GM19467 (cell line): ENCODE results near the gene OMD.

Experiments used
- ATAC-seq: cut with Tn5 transposase; IDR thresholded peaks from one replicate; pipeline ENCODE4 v1.9.1; 2021; ENCODE audit warnings: mild to moderate bottlenecking, moderate library complexity; ENCODE audit not compliant: unreplicated experiment

Gene OMD, protein sequence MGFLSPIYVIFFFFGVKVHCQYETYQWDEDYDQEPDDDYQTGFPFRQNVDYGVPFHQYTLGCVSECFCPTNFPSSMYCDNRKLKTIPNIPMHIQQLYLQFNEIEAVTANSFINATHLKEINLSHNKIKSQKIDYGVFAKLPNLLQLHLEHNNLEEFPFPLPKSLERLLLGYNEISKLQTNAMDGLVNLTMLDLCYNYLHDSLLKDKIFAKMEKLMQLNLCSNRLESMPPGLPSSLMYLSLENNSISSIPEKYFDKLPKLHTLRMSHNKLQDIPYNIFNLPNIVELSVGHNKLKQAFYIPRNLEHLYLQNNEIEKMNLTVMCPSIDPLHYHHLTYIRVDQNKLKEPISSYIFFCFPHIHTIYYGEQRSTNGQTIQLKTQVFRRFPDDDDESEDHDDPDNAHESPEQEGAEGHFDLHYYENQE

DNA sequence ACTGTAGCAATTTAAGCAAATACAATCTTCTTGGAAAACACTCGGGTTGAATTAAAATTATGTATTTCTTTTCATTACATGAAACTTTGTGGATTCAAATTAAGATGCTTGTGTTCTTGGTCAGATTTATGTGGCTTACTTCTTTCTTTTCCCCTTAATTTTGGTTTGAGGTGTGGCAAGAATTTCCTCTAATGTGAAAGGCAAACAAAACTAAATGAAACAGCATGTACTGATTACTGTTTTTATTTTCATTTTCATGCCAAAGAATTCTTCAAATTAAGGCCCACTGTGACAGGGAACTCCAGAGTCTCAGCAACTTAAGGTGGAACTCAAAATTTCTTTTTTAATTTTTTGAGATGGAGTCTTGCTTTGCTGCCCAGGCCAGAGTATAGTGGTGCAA lies at the start of gene OMD:
Gene OMD, minus strand, starts transcription at position 132 of the 400 bp plus-strand sequence. CDS start 6,913 bp downstream, outside the sequence.
- ATAC-seq = no peak

DNA sequence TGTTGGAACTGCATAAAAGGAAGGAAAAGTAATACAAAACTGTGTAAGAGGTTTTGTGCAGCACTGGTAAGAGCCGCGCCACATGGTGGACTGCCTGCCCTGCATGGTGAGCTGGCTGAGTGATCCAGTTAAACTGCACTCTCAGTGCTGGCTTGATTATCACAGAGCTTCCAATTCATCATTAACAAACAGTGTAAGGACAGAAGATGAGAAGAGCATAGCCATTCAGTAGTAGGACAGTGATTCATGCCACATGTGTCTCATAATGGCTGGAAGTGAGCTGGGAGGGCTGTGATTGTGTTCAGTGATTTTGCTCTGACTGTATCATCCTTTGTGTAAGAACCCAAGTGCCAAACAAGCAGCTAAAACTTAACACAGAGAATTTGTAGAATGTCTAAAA lies 43.9 kb upstream of the OMD start:
- ATAC-seq = no peak

DNA sequence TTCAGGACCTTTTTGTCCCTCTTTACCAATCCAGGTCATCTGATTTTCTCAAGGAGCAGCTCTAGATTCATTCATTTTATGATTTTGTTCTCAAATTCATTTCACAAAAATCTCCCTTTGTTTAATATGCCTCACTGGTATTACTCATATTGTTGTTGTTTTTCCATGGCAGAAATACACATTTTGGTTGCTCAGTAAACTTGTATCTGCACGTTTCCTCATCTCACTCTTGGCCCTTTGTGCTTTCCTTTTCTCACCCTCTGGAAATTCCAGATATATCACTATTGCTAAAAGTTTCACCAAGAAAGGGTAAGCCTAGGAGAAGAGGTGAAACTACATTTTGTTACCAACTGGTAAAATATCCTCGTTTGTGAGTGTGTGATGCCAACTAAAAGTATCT lies 43.2 kb upstream of the OMD start:
- no peak for ATAC-seq

DNA sequence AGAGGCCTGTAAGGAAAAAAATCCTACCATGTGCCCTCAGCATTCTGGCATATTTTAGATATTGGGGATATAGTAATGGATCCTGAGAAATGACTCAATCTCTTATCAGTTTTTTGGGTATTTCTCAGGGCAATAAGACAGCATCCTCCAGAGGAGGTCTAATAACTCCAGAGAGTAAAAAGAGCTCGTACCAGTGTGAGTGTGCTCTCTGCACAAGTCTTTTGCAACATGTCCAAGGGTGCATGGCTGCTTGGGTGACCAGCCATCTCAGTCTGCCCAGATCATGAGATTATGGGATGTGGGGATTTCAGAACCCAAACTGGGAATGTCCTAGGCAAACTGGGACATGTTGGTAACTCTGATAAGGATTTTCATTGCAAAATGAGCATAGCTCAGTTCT lies 42.8 kb upstream of the OMD start:
- no peak for ATAC-seq

DNA sequence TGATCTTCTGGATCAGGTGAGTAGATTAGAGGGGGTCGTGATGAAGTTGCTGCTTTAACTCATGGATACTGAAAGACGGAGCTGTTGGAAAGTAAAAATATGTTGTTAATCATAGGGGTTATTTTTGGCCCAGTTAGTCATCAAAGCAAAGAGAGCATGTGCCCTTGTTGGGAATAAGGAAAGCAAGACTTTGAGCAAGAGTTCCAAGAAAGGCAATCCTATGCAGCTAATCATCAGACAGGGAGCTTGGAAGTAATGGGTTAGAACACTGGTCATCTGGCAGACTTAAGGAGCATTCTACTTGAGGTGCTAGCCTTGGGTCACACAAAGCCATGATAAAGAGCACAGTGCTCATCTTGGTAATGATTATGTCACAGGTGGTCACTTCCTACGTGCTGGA lies 39.7 kb upstream of the OMD start:
- no peak for ATAC-seq

DNA sequence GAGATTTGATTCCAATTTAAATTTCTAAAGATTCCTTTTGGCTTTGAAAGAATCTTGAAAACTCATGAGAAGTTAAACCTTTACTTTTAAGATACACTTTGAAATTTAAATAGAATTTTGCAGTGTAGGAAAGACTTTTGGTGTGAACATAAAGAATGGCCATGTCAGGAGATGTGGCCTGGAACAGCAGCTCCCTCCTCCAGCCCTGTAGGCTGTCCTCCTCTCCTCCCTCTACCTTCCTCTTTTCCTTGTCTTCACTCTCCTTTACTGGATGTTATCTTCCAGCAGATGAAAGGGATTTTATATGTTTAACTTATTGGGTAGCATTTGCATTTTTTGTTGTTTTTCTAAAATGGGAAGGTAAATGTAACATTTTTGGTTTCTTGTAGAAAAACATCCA lies 39.1 kb upstream of the OMD start:
- no peak for ATAC-seq

DNA sequence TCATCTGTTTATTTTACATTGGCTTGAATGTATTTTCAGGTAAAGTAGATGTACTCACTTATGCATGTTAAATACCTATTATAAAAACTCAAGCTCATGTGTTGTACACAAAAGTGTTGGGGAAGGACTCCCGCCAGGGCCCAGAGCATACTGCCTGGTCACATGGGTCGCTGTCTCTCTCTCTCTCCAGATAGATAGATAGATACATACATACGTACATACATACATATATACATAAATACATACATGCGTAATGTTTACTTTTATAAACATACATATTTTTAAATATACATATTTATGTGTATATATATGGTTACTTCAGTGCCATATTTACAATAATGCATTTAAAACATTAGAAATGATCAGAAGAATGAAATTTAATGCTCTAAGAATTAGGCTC lies 33.3 kb upstream of the OMD start:
- no peak for ATAC-seq

DNA sequence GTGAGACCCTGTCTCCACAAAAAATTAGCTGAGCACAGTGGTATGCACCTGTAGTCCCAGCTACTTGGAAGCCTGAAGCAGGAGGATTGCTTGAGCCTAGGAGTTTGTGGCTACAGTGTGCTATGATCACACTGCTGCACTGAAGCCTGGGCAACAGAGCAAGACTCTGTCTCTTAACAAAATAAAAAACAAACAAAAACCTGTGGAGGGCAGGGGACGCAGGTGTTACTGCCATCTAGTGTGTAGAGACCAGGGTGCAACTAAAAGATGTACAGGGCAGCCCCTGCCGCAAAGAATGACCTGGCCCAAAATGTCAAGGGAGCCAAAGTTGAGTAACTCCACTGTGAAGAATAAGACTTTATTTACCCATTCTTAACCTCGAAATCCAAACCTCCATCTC lies 30.9 kb upstream of the OMD start:
- ATAC-seq = no peak

DNA sequence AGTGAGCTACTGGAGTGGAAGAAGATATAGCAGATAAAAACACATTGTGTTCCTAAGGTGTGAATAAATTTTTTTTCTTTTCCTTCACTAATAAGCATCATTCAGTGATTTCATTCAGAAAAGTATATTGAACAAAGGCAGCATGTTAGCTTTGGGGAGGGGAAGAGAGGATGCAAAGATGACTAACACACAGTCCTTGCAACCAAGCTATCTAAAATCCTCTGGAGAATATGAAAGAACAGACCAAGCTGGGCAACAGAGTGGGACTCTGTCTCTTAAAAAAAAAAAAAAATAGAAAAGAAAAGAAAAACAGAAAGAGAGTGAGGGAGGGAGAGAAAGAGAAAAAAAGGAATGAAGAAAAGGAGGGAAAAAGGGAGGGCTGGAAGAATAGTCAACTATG lies 22.3 kb upstream of the OMD start:
- no peak for ATAC-seq

DNA sequence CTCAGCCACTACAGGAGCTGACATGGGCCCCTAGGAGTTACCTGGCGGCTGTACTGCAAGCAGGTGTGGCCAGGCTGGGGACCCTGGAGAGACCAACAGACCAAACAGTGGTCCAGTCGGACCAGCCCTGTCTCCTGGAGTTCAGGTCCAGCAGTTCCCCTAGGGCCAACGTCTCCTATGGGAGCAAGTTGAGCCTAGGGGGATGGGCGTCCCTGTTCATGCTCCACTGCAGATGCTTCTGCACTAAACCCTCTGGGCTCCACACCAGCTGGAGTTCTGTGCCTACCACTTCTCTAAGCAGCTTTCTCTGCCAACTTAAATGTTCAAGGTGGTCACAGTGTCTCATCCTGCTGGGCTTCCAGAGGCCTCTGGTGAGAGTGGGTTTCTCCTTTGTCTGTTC lies 20.6 kb upstream of the OMD start:
- no peak for ATAC-seq

- ATAC-seq = no peak
These were observed 16.4 kb upstream of the OMD start for GRCh38 chr9:92440751-92441046.

- no peak for ATAC-seq
These were observed 15.9 kb upstream of the OMD start for GRCh38 chr9:92439921-92440750.

DNA sequence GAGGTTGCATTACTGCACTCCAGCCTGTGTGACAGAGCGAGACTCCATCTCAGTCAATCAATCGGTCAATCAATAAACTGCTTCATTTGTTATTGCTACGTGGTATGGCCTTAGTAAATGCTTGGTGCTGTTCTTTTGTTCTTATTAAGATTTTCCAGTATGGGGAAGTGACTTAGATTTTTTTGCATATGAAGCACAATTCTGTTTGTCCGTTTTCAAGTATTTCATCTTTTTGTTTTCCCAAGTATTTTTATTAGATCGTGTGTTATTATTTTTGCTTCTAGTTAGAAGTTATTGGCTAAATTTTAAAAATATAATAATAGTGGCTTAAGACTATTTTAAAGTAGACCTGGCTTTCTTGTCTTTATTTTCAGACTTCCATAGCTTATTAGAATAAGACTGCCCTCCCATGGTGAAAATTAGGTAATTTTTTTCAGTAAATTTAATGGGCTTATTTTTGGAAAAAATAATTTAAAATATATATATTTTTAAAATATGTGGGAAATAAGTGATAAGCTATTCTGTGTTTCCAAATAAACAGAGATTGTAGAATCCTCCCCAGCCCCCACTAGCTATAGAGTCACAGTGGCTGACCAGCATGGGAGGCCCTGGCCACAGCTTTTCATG lies 14.7 kb upstream of the OMD start:
- ATAC-seq = no peak

- ATAC-seq = no peak
These were observed 11.0 kb upstream of the OMD start for GRCh38 chr9:92435263-92435662.

DNA sequence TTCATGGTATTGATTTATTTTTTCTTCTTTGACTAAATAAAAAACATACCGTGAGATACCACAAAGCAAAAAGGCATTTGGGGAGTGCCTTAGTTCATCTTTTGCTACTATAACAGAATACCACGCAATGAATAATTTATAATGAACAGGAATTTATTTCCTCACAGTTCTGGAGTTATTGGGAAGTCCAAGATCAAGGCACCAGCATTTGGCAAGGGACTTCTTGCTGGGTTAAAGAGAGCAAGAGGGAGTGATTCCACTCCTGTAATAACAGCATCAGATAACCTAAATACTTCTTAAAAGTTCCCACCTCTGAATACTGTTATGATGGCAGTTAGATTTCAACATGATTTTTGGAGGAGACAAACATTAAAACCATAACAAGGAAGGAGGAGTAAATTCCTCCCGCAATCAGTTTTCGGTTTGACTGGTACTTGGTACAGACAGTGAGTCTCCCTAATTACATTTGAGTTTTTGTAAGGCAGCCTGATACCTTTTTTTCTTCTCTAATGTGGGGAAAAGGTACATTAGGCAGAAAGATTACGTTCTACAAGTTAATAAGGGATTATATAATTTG lies 8.8 kb upstream of the OMD start:
- no peak for ATAC-seq

DNA sequence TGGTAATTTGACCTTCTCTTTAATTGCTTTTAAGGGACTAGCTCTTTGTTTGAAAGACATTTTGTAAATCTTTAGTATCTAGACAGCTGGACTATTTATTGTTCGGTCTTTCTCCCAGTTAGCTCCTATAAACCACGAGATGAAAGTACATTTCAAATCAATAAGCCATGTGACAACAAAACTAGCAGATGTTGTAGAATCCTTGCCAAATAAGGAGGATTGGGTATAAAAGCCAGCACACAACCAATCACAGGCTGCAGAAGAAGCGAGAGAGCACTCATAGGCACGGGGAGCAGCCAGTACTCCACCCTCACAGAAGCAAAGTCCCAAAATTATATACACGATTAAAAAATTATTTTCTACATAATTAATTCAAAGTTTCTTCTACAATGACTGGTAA lies 8.1 kb upstream of the OMD start:
- ATAC-seq = no peak

DNA sequence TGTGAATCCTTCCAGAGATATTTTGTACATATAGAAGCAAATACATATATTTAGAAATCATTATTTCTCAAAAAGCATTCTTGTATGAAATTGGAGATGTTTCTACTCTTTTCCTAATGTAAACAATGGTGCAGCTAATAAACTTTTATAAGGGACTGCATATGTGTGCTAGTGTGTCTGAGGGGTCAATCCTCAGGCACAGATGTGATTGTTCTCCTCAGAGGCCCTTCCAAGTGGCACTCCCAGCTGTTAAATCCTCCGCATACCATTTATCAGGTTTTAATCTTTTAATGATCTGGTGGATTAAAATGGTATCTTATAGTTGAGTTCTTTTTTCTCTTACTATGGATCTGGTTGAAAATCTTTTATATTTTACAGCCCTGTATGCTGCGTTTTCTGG lies 5.6 kb upstream of the OMD start:
- ATAC-seq = no peak

DNA sequence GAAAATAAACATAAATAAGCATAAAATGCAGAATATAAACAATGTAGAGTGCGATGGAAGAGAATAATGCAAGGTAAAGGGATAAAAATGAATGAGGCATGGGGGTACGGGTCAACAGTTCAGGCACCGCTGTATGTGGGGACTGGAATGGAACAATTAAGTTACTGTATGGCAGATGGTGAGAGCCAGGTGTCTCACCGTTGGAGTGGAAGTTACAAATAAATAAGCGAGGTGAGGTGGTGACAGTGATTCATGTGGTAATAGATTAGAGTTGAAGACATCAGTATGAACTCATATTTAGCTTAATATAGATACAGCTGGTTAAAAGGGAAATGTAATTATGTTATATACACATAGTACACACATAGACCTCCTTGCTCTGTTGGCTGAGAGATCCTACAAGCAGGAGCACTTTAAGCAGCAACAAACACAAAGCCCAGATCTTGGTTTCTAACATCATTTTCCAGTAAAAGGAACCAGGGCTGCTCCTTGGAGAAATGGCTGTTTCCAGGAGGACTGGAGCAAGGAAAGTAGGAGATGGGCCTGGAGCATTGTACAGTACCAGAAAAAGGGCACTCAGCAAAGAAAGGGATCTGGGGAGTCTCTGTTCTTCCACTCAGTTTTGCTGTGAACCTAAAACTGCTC lies 2.4 kb upstream of the OMD start:
- ATAC-seq = no peak

DNA sequence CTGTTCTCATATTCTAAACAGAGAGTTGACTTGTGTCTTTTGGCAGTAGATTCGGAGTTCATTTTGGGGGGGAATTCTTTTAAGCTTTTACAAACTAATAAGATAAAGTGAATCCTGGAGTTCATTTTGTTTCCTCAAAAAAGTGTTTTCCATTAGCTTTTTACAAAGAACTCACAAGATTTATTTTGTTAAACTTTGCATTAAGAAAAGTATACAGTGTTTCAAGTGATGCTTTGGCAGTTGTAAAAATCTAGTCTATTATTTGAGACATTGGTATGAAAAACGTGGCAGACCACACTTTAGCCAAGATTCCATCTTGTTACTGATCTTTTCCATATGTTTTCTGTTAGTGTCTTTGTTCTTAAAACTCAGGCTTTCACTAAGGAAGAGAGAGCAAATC lies 1.2 kb upstream of the OMD start:
- ATAC-seq = no peak

DNA sequence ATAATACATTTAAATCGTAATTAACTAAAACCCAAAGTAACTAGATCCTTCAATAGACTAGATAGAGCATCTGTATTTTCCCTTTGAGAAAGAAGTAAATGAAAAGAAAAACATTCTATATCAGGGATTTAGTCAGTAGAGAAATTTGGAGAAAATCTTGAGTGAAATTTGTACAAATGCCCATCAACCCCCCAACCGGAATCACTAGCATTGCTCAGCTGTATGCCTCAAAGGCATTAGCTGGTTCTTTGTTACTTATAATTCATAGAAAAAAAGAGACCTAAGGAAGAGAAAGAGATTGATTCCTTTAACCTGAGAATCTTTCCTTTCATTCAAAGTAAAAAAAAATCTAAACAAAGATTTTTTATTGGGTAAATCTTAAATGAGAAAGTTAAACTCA lies 659 bp downstream of the OMD start:
- no peak for ATAC-seq
